ENCODE measurements around the gene APH1B.

The APH1B gene

GRCh38 chr15:63354821-63355650, 77.6 kb downstream of the APH1B start:
- DNase-seq: no peak

GRCh38 chr15:63357061-63357460, 79.7 kb downstream of the APH1B start:
- DNase-seq: no peak

- no peak for DNase-seq
These were observed 80.3 kb downstream of the APH1B start for GRCh38 chr15:63357731-63358130.

- no peak for DNase-seq
These were observed 81.0 kb downstream of the APH1B start for GRCh38 chr15:63358241-63359029.
